ENCODE data around the gene EPB41L1.
A peak's percentile ranks its signal among the peaks of the same experiment; 100 is the strongest.

The EPB41L1 gene

GRCh38 chr20:36153736-36154699 lies 522 bp upstream of the EPB41L1 start:
- DNase-seq (ENCODE audit: low read depth in 2 of 3, low spot score in 1 of 3) = peak in 1 of 3 donors; percentile 22

- no peak for DNase-seq (ENCODE audit: low read depth in 2 of 3, low spot score in 1 of 3)
Observed at GRCh38 chr20:36155629-36155971, 1.1 kb downstream of the EPB41L1 start.

- DNase-seq (ENCODE audit: low read depth in 2 of 3, low spot score in 1 of 3) = no peak
Observed at GRCh38 chr20:36155991-36156390, 1.5 kb downstream of the EPB41L1 start.

GRCh38 chr20:36157610-36158009 lies 3.1 kb downstream of the EPB41L1 start:
- no peak for DNase-seq (ENCODE audit: low read depth in 2 of 3, low spot score in 1 of 3)

GRCh38 chr20:36158160-36158741 lies 3.7 kb downstream of the EPB41L1 start:
- no peak for DNase-seq (ENCODE audit: low read depth in 2 of 3, low spot score in 1 of 3)

GRCh38 chr20:36159833-36160232 lies 5.3 kb downstream of the EPB41L1 start:
- no peak for DNase-seq (ENCODE audit: low read depth in 2 of 3, low spot score in 1 of 3)

GRCh38 chr20:36162272-36162966 lies 7.9 kb downstream of the EPB41L1 start:
- DNase-seq (ENCODE audit: low read depth in 2 of 3, low spot score in 1 of 3) = no peak

GRCh38 chr20:36167902-36168503 lies 13.5 kb downstream of the EPB41L1 start:
- DNase-seq (ENCODE audit: low read depth in 2 of 3, low spot score in 1 of 3) = no peak

- no peak for DNase-seq (ENCODE audit: low read depth in 2 of 3, low spot score in 1 of 3)
Observed at GRCh38 chr20:36170542-36171215, 16.1 kb downstream of the EPB41L1 start.

- no peak for DNase-seq (ENCODE audit: low read depth in 2 of 3, low spot score in 1 of 3)
Observed at GRCh38 chr20:36173451-36173933, 19.0 kb downstream of the EPB41L1 start.

GRCh38 chr20:36175016-36175415 lies 20.5 kb downstream of the EPB41L1 start:
- no peak for DNase-seq (ENCODE audit: low read depth in 2 of 3, low spot score in 1 of 3)

- DNase-seq (ENCODE audit: low read depth in 2 of 3, low spot score in 1 of 3) = no peak
Observed at GRCh38 chr20:36175475-36175995, 21.0 kb downstream of the EPB41L1 start.

- DNase-seq (ENCODE audit: low read depth in 2 of 3, low spot score in 1 of 3) = no peak
Observed at GRCh38 chr20:36177716-36178115, 23.2 kb downstream of the EPB41L1 start.

- DNase-seq (ENCODE audit: low read depth in 2 of 3, low spot score in 1 of 3) = no peak
Observed at GRCh38 chr20:36179170-36179945, 24.8 kb downstream of the EPB41L1 start.

- no peak for DNase-seq (ENCODE audit: low read depth in 2 of 3, low spot score in 1 of 3)
Observed at GRCh38 chr20:36180323-36180722, 25.8 kb downstream of the EPB41L1 start.

- DNase-seq (ENCODE audit: low read depth in 2 of 3, low spot score in 1 of 3) = no peak
Observed at GRCh38 chr20:36181934-36182603, 27.5 kb downstream of the EPB41L1 start.

GRCh38 chr20:36182604-36183154 lies 28.1 kb downstream of the EPB41L1 start:
- DNase-seq (ENCODE audit: low read depth in 2 of 3, low spot score in 1 of 3) = no peak

GRCh38 chr20:36183155-36183944 lies 28.8 kb downstream of the EPB41L1 start:
- no peak for DNase-seq (ENCODE audit: low read depth in 2 of 3, low spot score in 1 of 3)
